B cell (primary cell): Measurements from ENCODE around the gene MARS1. TPM values are rescaled to one million over a fixed set of nuclear protein-coding genes. Genes with fewer than 3 reads are reported as not detected.

Source experiments
- ATAC-seq: fragments of 200-7000 bp; cut with Tn5 transposase; one replicate; pipeline ENCODE4 v1.10.0; 2021; ENCODE audit warnings: low read depth, mild to moderate bottlenecking, moderate number of reproducible peaks, moderate library complexity
- CTCF ChIA-PET: fragments of 350-600 bp; sonication (Branson Sonifier 250); formaldehyde crosslinking; loops from one replicate; lab custom pipeline; 2021; ENCODE audit warnings: antibody characterized with exemption, inconsistent platforms; lab: Charles Lee
- POLR2A ChIA-PET: fragments of 350-600 bp; sonication (Branson Sonifier 250); formaldehyde crosslinking; loops from one replicate; lab custom pipeline; 2021; ENCODE audit warnings: antibody characterized with exemption; lab: Charles Lee
- DNase-seq: peaks from one replicate; pipeline ENCODE4 v3.0.0; 2013
- H2AFZ ChIP-seq: 2 replicates; pipeline ENCODE4 v1.6.1; 2012; ENCODE audit warnings: mild to moderate bottlenecking, low read depth, low read length; ENCODE audit not compliant: insufficient read depth, poor library complexity, severe bottlenecking
- H3K27ac ChIP-seq, 2 donors: 1 replicate in 1 of 2; 2 replicates in 1 of 2; pipeline ENCODE4 v1.5.1; 2012 to 2013; ENCODE audit warnings: low read length in 2 of 2, mild to moderate bottlenecking in 2 of 2, moderate library complexity in 1 of 2
- H3K27me3 ChIP-seq, 4 experiments: fragments of 200-600 bp in 1 of 4; sonication (generic) in 1 of 4; replicated peaks in 1 of 4; 1 replicate in 2 of 4; 2 replicates in 2 of 4; pipeline versions ENCODE4 v1.6.1 to v1.7.0; 2013 to 2016; ENCODE audit warnings: low read length in 3 of 4, mild to moderate bottlenecking in 2 of 4, mixed read lengths in 1 of 4, moderate library complexity in 1 of 4; ENCODE audit not compliant: insufficient read depth in 4 of 4, control insufficient read depth in 3 of 4; ENCODE audit errors: control extremely low read depth in 1 of 4
- H3K36me3 ChIP-seq, 2 experiments: replicated peaks in 1 of 2; 1 replicate in 1 of 2; 2 replicates in 1 of 2; pipeline versions ENCODE4 v1.6.1 to v1.7.1; 2013; ENCODE audit warnings: low read length in 1 of 2; ENCODE audit not compliant: insufficient read depth in 2 of 2, control insufficient read depth in 1 of 2; ENCODE audit errors: control extremely low read depth in 1 of 2, extremely low read depth in 1 of 2
- H3K4me1 ChIP-seq, 2 donors: fragments of 200-600 bp in 1 of 2; sonication (generic) in 1 of 2; 1 replicate in 1 of 2; 2 replicates in 1 of 2; pipeline versions ENCODE4 v1.5.1 to v1.6.1; 2013 to 2017; ENCODE audit warnings: low read length in 2 of 2; ENCODE audit not compliant: control insufficient read depth in 2 of 2, insufficient read depth in 2 of 2
- H3K4me2 ChIP-seq: replicated peaks from 2 replicates; pipeline ENCODE3; 2012; ENCODE audit warnings: mild to moderate bottlenecking, low read depth, low read length; ENCODE audit not compliant: poor library complexity, severe bottlenecking
- H3K4me3 ChIP-seq, 5 experiments: fragments of 200-600 bp in 1 of 5; sonication (generic) in 1 of 5; 1 replicate in 3 of 5; 2 replicates in 2 of 5; pipeline versions ENCODE4 v1.5.1 to v1.7.0; 2011 to 2016; ENCODE audit warnings: low read length in 4 of 5, mild to moderate bottlenecking in 4 of 5, low read depth in 2 of 5, control low read depth in 1 of 5, moderate library complexity in 1 of 5; ENCODE audit not compliant: insufficient read depth in 1 of 5; ENCODE audit errors: control extremely low read depth in 1 of 5, extremely low read depth in 1 of 5
- H3K79me2 ChIP-seq: fragments of 200-600 bp; sonication (generic); one replicate; pipeline ENCODE4 v1.6.0; 2016; ENCODE audit warnings: low read length; ENCODE audit not compliant: control insufficient read depth, insufficient read depth
- H3K9ac ChIP-seq: fragments of 200-600 bp; sonication (generic); 2 replicates; pipeline ENCODE4 v1.6.1; 2017; ENCODE audit warnings: mild to moderate bottlenecking, low read length, moderate library complexity
- H3K9me3 ChIP-seq, 3 donors: one replicate each; pipeline versions ENCODE4 v1.6.1 to v1.7.1; 2013; ENCODE audit warnings: low read length in 2 of 3; ENCODE audit not compliant: control insufficient read depth in 2 of 3, insufficient read depth in 1 of 3; ENCODE audit errors: control extremely low read depth in 1 of 3
- H4K20me1 ChIP-seq: 2 replicates; pipeline ENCODE4 v1.6.0; 2012; ENCODE audit warnings: mild to moderate bottlenecking, low read length; ENCODE audit not compliant: insufficient read depth, control insufficient read depth, poor library complexity, severe bottlenecking
- H3K27ac Mint-ChIP-seq: one replicate; pipeline ENCODE4 v1.8.0; 2021; ENCODE audit warnings: mixed read lengths
- H3K27me3 Mint-ChIP-seq: one replicate; pipeline ENCODE4 v1.8.0; 2021; ENCODE audit warnings: mixed read lengths
- H3K4me1 Mint-ChIP-seq: one replicate; pipeline ENCODE4 v1.8.0; 2021; ENCODE audit warnings: mixed read lengths
- H3K4me3 Mint-ChIP-seq: one replicate; pipeline ENCODE4 v1.8.0; 2021; ENCODE audit warnings: mixed read lengths
- H3K9me3 Mint-ChIP-seq: one replicate; pipeline ENCODE4 v1.8.0; 2022; ENCODE audit warnings: mixed read lengths; ENCODE audit not compliant: insufficient read depth
- EZH2 ChIP-seq: IDR thresholded peaks from 2 replicates; pipeline ENCODE4 v1.6.1; 2012; ENCODE audit warnings: borderline replicate concordance, low read depth, mild to moderate bottlenecking, moderate library complexity, low read length; ENCODE audit not compliant: insufficient read depth, poor library complexity, severe bottlenecking
- WGBS: methylation state at CpG from one replicate; pipeline ENCODE4 v1.1.5; 2013; ENCODE audit warnings: missing lambda C conversion rate; ENCODE audit not compliant: insufficient coverage; 5-methylcytosine and 5-hydroxymethylcytosine counted together
- intact Hi-C: fragments of 100-400 bp; cut with micrococcal nuclease; formaldehyde crosslinking; loops from one replicate; pipeline ENCODE4 v1.10.0; 2022
- polyA plus RNA-seq: library from polyadenylated mRNA; depleted of rRNA; stranded (reverse); fragments of >200 nt; gene quantifications from 2 replicates; pipeline ENCODE4 v1.2.3, GENCODE V29; 2012
- total RNA-seq, 2 donors: library from RNA; stranded (reverse); fragments of 120-200 nt in 1 of 2; gene quantifications; 1 replicate in 1 of 2; 2 replicates in 1 of 2; pipeline versions ENCODE4 v1.2.3 to v1.2.4, GENCODE V29; 2013 to 2022
- TF ChIP-seq, protein P1 (sequence below): fragments of 200-600 bp; IDR thresholded peaks from one replicate; pipeline ENCODE4 v1.8.0; 2022; ENCODE audit warnings: antibody characterized with exemption, mild to moderate bottlenecking

Gene MARS1
- total and polyA plus RNA-seq, 2 donors (not counting 1 experiment from before 2014, with no cell fraction given) = 158 to 193 TPM

DNA sequence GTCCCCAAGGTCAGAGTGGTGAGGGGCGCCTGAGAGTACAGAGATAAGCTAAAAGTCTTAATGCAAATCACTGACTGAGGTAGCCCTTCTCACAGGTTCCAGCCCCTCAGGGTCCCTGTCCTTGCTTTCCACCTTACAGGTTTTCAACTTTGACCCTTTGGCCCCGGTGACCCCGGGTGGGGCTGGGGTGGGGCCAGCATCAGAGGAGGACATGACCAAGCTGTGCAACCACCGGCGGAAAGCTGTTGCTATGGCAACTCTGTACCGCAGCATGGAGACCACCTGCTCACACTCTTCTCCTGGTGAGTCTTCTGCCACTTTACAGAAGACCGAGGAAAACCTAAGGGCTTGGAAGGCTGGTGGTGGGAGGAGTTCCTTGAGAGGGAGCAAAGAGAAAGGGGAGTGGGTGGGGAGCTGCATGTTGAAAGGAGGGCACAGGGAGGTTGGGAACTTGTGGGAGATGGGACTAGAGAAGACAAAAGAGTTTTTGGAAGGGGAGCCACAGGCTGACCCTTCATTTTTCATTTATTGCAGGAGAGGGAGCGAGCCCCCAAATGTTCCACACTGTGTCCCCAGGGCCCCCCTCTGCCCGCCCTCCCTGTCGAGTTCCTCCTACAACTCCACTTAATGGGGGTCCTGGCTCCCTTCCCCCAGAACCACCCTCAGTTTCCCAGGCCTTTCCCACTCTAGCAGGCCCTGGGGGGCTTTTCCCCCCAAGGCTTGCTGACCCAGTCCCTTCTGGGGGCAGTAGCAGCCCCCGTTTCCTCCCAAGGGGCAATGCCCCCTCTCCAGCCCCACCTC, 37.1 kb downstream of the MARS1 start:
- TF ChIP-seq, protein P1, sequence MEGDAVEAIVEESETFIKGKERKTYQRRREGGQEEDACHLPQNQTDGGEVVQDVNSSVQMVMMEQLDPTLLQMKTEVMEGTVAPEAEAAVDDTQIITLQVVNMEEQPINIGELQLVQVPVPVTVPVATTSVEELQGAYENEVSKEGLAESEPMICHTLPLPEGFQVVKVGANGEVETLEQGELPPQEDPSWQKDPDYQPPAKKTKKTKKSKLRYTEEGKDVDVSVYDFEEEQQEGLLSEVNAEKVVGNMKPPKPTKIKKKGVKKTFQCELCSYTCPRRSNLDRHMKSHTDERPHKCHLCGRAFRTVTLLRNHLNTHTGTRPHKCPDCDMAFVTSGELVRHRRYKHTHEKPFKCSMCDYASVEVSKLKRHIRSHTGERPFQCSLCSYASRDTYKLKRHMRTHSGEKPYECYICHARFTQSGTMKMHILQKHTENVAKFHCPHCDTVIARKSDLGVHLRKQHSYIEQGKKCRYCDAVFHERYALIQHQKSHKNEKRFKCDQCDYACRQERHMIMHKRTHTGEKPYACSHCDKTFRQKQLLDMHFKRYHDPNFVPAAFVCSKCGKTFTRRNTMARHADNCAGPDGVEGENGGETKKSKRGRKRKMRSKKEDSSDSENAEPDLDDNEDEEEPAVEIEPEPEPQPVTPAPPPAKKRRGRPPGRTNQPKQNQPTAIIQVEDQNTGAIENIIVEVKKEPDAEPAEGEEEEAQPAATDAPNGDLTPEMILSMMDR = no peak
- TF ChIP-seq EZH2 = no peak
- H3K4me2 ChIP-seq = peak overlapping the region; percentile 96
- peaks cover 12% of the 10 kb centered on the region for H3K79me2 ChIP-seq
- no peak overlapping the region for H2AFZ ChIP-seq
- intact Hi-C loops = loop anchor here (5.0 to 10.0 kb wide), 4 partner anchors 97 to 1208 kb away; partner anchors contain the start of genes BAZ2A, CNPY2 and NAB2
- Mint-ChIP-seq H3K27me3 (no peaks in the 10 kb centered on the region), H3K9me3 (no peaks in the 10 kb centered on the region), H3K4me3 (peak overlapping the region; percentile 92), H3K4me1 (peaks cover 44% of the 10 kb centered on the region), H3K27ac (peak overlapping the region; percentile 95)
- peak overlapping the region in 1 of 2 donors; percentile 87 for H3K27ac ChIP-seq
- ATAC-seq (no peak), DNase-seq (no peak)
- 94% methylated on average over 9 of the region's 11 CpGs for WGBS
- H3K4me1 ChIP-seq = peaks cover 28 to 32% of the 10 kb centered on the region in 2 donors
- H3K27me3 ChIP-seq = no peaks in the 10 kb centered on the region
- H4K20me1 ChIP-seq = peaks cover 17% of the 10 kb centered on the region
- H3K9me3 ChIP-seq = no peaks in the 10 kb centered on the region
- H3K36me3 ChIP-seq = peaks cover 6 to 44% of the 10 kb centered on the region in 2 experiments
- ChIA-PET CTCF (interaction anchor here (0.9 to 1.6 kb wide), 6 partner anchors 12 to 232 kb away, joined by 3 to 5 read pairs (median 4); no protein-coding TSS in a partner anchor), POLR2A (interaction anchor here (0.6 to 2.4 kb wide), 2 partner anchors 22 kb away, joined by 4 to 10 read pairs; partner anchors contain the start of gene DCTN2)
- no peak overlapping the region for H3K4me3 ChIP-seq
- H3K9ac ChIP-seq = no peak overlapping the region
